Stimulated activated CD8-positive, alpha-beta memory T cell treated with anti-CD3 and anti-CD28 coated beads, Interleukin-7, amount 100 ng/mL, for 48 hours (primary cell): ENCODE measurements around the gene DLG1.
"Not testable (repeated sequence)": the region's sequence is repeated elsewhere in the genome, so short reads cannot be mapped to it uniquely, and the experiment has no call there.

Experiments
- DNase-seq, 2 donors: peaks; one replicate each; pipeline ENCODE4 v3.0.0-alpha.2; 2020; ENCODE audit warnings: low read depth in 1 of 2; ENCODE audit errors: extremely low read depth in 1 of 2

DLG1 gene

DNA sequence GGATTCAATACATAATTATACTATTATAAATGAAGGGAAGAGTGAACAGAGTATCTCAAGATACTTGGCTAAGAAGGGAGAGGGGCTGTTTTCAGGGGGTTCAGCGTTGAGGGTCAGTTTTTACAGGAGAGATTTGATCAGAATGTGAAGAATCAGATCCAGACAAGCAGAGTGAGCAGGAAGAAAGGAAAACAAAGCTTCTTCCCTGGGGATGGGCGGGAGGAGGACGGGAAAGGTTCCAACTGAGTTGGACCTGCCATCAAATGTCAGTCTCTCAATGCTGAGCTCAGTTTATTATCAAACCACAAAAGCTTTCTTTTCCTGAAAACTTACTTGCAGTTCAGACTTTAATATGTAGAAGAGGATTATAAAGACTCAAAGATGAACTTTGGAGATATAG, 262.8 kb downstream of the DLG1 start:
- DNase-seq, result no peak

DNA sequence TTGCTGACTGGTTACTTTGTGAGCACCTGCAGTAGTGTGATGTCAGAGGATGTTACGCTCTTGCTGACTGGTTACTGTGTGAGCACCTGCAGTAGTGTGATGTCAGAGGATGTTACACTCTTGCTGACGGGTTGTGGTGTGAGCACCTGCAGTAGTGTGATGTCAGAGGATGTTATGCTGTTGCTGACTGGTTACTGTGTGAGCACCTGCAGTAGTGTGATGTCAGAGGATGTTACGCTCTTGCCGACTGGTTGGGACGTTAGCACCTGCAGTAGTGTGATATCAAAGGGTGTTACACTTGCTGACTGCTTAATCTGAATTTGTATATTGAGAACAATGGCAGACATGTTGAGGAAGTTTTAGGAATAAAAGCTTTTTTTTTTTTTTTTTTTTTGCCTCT, 263.6 kb downstream of the DLG1 start:
- not testable (repeated sequence) for DNase-seq

DNA sequence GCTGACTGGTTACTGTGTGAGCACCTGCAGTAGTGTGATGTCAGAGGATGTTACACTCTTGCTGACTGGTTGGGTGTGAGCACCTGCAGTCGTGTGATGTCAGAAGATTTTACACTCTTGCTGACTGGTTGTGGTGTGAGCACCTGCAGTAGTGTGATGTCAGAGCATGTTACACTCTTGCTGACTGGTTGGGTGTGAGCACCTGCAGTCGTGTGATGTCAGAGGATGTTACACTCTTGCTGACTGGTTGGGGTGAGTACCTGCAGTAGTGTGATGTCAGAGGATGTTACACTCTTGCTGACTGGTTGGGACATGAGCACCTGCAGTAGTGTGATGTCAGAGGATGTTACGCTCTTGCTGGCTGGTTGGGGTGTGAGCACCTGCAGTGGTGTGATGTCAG, 264.6 kb downstream of the DLG1 start:
- DNase-seq, result not testable (repeated sequence)

GRCh38 chr3:197031315-197032285, 266.8 kb downstream of the DLG1 start:
- peak in 1 of 2 donors; percentile 42 for DNase-seq

GRCh38 chr3:197030379-197031314, 267.8 kb downstream of the DLG1 start:
- no peak for DNase-seq

DNA sequence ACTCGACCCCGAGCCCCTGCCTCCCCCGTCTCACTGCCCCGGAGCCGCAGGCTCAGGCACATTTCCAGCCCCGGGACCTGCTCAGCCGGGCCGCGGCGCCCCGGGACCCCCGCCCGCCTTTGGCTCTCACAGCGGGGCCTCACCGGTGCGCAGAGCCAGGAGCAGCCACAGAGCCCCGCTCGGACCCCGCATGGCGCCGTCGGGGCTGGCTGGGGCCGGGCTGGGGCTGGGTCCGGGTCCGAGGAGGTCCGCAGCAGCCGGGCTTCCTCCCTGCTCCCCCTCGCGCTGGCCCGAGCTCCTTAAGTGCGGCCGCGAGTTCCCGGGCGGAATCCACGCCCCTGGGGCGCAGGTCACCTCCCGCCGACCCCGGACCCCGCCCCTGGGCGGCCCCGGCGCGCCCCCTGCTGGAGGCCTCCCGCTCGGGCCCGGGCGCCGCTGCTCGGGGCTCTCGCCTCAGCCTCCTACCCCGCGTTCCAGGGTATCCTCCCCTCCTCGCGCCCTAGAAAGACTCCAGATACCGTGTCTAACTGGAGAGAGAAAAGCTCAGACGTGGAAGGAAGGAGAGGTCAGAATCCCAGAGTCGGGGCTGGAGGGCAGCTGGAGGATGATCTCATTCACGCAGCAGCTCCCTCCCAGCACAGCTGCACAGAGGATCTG, 268.8 kb downstream of the DLG1 start, which contains the start of gene MELTF:
MELTF (minus strand) TSS at position 307 of the 657 bp plus-strand sequence; CDS start at position 192, 115 bp downstream.
- DNase-seq, result peak; percentile 31 to 52

GRCh38 chr3:197028728-197029510, 269.5 kb downstream of the DLG1 start:
- no peak for DNase-seq

GRCh38 chr3:197027896-197028727, 270.3 kb downstream of the DLG1 start:
- DNase-seq, result no peak

GRCh38 chr3:197027151-197027895, 271.1 kb downstream of the DLG1 start:
- DNase-seq, result no peak

DNA sequence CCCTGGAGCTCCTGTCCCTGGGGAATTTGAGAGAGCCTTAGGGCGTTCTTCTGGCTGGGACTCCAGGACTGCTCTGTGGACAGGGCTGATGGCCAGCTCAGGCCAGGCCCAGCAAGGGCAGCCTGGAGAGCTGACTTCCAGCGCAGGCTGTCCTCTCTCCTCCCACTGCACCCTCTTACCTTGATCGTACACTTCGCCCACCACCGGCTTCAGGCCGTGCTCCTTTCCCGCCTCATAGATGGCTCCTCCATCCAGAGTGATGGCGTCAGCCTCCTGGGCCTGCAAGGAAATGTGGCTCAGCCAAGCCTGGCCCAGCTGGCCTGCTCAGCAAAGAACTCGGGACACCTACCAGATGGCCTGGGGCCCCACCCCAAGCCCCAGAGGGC, 271.9 kb downstream of the DLG1 start:
- no peak for DNase-seq

- no peak for DNase-seq
Measured at GRCh38 chr3:197025736-197026480, 272.5 kb downstream of the DLG1 start.

- no peak for DNase-seq
Measured at GRCh38 chr3:197024881-197025735, 273.3 kb downstream of the DLG1 start.

- no peak for DNase-seq
Measured at GRCh38 chr3:197023998-197024651, 274.3 kb downstream of the DLG1 start.

GRCh38 chr3:197023241-197023997, 275.0 kb downstream of the DLG1 start:
- no peak for DNase-seq

DNA sequence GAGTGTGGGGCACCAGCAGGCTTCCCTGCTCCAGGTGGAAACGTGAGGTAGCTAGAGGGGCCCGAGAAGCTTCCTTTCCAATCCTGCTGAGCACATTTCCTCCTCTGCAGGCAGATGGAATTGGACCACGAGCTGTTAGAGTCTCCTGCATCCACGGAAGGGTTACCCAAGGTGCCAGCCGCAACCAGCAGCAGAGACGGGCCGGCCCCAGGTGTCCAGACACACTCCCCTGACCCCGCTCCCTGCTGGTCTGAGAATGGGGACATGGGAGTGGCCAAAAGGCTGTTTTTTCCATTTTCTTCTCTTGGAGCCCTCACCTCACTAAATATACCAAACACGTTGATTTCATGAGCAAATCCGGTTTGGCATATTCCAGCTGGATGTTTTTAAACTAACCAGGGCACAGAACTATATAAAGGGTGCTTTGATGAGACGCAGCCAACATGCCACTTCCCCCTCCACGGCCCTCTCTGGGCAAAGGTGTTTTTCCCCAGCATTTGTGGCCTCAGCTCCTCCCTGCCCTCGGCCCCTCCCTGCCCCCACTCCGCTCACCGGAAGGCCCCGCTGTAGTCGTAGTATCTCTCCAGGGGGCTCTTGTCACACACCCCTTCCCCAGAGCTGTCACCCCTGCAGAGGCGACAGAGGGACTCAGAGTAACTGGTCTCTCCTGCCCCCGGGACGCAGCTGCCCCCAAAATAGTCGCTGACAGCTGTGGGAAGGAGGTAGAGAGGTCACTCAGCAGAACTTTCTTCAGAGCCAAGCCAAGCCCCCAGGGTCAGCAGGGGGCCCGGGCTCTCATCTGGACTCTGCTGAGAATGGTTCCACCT, 275.8 kb downstream of the DLG1 start:
- no peak for DNase-seq
